GM21447 (cell line): ENCODE measurements around the gene TBP.

Source experiments
- ATAC-seq: cut with Tn5 transposase; IDR thresholded peaks from one replicate; pipeline ENCODE4 v1.9.1; 2021; ENCODE audit not compliant: unreplicated experiment

The TBP gene

GRCh38 chr6:170533792-170534191 is 20.4 kb upstream of the TBP start:
- ATAC-seq: no peak

- no peak for ATAC-seq
Measured at GRCh38 chr6:170535004-170535403, 19.2 kb upstream of the TBP start.

- no peak for ATAC-seq
Measured at GRCh38 chr6:170536671-170537070, 17.5 kb upstream of the TBP start.

- ATAC-seq: no peak
Measured at GRCh38 chr6:170537329-170537728, 16.8 kb upstream of the TBP start.

GRCh38 chr6:170542031-170542719 is 12.0 kb upstream of the TBP start:
- ATAC-seq: no peak

GRCh38 chr6:170545405-170545804 is 8.8 kb upstream of the TBP start:
- no peak for ATAC-seq

- ATAC-seq: peak; percentile 58
Measured at GRCh38 chr6:170552765-170553533, 1.2 kb upstream of the TBP start, which contains the start of gene PSMB1. TSS of gene PSMB1 (minus strand) at chr6:170553307. CDS start at chr6:170553242, 65 bp downstream.

- ATAC-seq: peak; percentile 33
Measured at GRCh38 chr6:170553534-170554012, 596 bp upstream of the TBP start.

GRCh38 chr6:170554796-170555137 is 598 bp downstream of the TBP start:
- ATAC-seq: no peak

- ATAC-seq: no peak
Measured at GRCh38 chr6:170555305-170555704, 1.1 kb downstream of the TBP start.

- no peak for ATAC-seq
Measured at GRCh38 chr6:170561555-170561954, 7.4 kb downstream of the TBP start.

GRCh38 chr6:170564936-170565530 is 10.9 kb downstream of the TBP start:
- ATAC-seq: no peak

GRCh38 chr6:170572704-170573466 is 18.7 kb downstream of the TBP start:
- ATAC-seq: no peak

- ATAC-seq: no peak
Measured at GRCh38 chr6:170575250-170575649, 21.1 kb downstream of the TBP start.

- ATAC-seq: no peak
Measured at GRCh38 chr6:170578909-170579308, 24.7 kb downstream of the TBP start.

- no peak for ATAC-seq
Measured at GRCh38 chr6:170583756-170584180, 29.6 kb downstream of the TBP start.

- ATAC-seq: peak; percentile 98
Measured at GRCh38 chr6:170584181-170584953, 30.2 kb downstream of the TBP start, which contains the start of gene PDCD2. TSS of gene PDCD2 (minus strand) at chr6:170584637. CDS start at chr6:170584581, 56 bp downstream.

GRCh38 chr6:170584954-170585498 is 30.9 kb downstream of the TBP start:
- ATAC-seq: peak; percentile 32

GRCh38 chr6:170590725-170591124 is 36.6 kb downstream of the TBP start:
- no peak for ATAC-seq

GRCh38 chr6:170596426-170596825 is 42.3 kb downstream of the TBP start:
- no peak for ATAC-seq
